GM12878 (cell line): Measurements from ENCODE around the gene MAS1L.

Source experiments
- ZSCAN29 ChIP-seq: fragments of 450-650 bp; IDR thresholded peaks from 2 replicates; pipeline ENCODE4 v1.6.1; 2017; ENCODE audit warnings: mild to moderate bottlenecking, moderate library complexity
- TF ChIP-seq, protein P1 (sequence below), 3 experiments: IDR thresholded peaks in 2 of 3; conservative IDR thresholded peaks in 1 of 3; 2 replicates each; pipeline ENCODE4 v1.5.1; 2011; ENCODE audit warnings: low read depth in 3 of 3, low read length in 3 of 3, mild to moderate bottlenecking in 3 of 3, control low read depth in 2 of 3, moderate library complexity in 2 of 3, inconsistent platforms in 1 of 3, mixed read lengths in 1 of 3; ENCODE audit not compliant: control insufficient read depth in 2 of 3, insufficient read depth in 1 of 3; ENCODE audit errors: extremely low read depth in 1 of 3

DNA sequence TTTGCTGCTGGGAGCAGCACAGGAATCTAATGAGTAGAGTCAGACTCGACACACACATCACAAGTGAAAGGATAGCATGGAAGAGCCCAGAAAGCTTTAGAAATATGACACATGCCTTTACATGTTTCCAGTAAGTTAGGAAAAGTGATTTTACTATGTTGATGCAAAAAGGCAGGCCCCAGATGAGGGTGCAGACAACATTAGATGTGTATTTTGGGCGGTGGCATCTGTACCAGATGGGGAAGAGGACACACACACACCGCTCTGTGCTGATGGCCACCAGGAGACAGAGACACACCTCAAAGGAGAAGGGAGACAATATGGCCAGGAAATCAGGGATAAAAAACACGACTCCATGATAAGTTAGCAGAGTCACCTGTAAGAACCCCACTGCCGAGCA is 625 bp downstream of the MAS1L start:
- TF ChIP-seq, protein P1, sequence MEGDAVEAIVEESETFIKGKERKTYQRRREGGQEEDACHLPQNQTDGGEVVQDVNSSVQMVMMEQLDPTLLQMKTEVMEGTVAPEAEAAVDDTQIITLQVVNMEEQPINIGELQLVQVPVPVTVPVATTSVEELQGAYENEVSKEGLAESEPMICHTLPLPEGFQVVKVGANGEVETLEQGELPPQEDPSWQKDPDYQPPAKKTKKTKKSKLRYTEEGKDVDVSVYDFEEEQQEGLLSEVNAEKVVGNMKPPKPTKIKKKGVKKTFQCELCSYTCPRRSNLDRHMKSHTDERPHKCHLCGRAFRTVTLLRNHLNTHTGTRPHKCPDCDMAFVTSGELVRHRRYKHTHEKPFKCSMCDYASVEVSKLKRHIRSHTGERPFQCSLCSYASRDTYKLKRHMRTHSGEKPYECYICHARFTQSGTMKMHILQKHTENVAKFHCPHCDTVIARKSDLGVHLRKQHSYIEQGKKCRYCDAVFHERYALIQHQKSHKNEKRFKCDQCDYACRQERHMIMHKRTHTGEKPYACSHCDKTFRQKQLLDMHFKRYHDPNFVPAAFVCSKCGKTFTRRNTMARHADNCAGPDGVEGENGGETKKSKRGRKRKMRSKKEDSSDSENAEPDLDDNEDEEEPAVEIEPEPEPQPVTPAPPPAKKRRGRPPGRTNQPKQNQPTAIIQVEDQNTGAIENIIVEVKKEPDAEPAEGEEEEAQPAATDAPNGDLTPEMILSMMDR (IDR thresholded peaks at IDR 0.05 in 2 of 3, conservative IDR thresholded peaks at IDR 0.05 in 1 of 3; ENCODE audit: control insufficient read depth in 2 of 3, extremely low read depth in 1 of 3, insufficient read depth in 1 of 3, low read depth in 3 of 3, low read length in 3 of 3) = no peak
- TF ChIP-seq ZSCAN29 = no peak
